ENCODE results near the gene LUC7L3.
A peak's percentile ranks its signal among the peaks of the same experiment; 100 is the strongest.
"Not testable (repeated sequence)": the region's sequence is repeated elsewhere in the genome, so short reads cannot be mapped to it uniquely, and the experiment has no call there.

Gene LUC7L3

DNA sequence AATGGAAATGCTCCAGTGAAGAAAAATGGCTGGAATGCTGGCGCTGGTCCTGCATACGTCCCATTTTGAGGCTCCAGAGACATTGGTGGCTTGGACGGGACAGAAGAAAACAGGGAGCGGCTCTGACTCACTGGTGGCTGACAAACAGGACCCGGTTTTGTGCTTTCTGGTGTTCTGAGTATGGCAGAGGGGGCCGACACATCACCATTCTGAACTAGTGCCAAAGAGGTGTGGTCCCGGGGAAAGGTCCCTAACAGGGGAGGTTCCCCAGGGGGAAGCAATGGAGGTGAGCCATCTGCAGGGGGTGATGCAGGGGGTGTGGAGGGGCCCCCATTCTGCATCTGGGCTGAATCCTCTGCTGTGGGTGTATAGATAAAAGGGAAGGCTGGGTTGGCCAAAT lies 20.0 kb upstream of the LUC7L3 start:
- no peak for TF ChIP-seq MYC (IDR thresholded peaks at IDR 0.05; ENCODE audit: low read depth, low read length)
- TF ChIP-seq, protein P1, sequence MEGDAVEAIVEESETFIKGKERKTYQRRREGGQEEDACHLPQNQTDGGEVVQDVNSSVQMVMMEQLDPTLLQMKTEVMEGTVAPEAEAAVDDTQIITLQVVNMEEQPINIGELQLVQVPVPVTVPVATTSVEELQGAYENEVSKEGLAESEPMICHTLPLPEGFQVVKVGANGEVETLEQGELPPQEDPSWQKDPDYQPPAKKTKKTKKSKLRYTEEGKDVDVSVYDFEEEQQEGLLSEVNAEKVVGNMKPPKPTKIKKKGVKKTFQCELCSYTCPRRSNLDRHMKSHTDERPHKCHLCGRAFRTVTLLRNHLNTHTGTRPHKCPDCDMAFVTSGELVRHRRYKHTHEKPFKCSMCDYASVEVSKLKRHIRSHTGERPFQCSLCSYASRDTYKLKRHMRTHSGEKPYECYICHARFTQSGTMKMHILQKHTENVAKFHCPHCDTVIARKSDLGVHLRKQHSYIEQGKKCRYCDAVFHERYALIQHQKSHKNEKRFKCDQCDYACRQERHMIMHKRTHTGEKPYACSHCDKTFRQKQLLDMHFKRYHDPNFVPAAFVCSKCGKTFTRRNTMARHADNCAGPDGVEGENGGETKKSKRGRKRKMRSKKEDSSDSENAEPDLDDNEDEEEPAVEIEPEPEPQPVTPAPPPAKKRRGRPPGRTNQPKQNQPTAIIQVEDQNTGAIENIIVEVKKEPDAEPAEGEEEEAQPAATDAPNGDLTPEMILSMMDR (IDR thresholded peaks at IDR 0.05; ENCODE audit: low read depth, low read length): no peak
- H3K4me3 ChIP-seq (ENCODE audit: low read depth, low read length): no peak overlapping the region
- DNase-seq (ENCODE audit: low read depth): no peak

DNA sequence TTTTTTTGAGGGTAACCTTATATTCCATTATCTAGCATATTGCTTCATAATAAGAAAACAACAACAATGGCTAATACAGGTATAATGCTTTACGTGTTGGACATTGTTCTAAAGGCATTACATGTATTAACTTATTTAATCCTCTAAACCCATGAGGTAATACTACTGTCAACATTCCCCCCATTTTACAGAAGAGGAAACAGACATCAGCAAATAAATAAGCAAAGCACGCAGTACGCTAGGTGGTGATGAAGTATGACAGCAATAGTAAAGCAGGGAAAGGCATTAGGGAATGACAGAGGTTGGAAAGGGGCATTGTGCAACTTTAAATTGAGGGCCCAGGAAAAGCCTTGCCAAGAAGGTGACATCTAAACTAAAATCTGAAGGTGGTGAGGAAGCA lies 16.2 kb upstream of the LUC7L3 start:
- no peak overlapping the region for H3K4me3 ChIP-seq (ENCODE audit: low read depth, low read length)
- DNase-seq (ENCODE audit: low read depth): no peak
- TF ChIP-seq, protein P1 (IDR thresholded peaks at IDR 0.05; ENCODE audit: low read depth, low read length): no peak
- TF ChIP-seq, protein P2, sequence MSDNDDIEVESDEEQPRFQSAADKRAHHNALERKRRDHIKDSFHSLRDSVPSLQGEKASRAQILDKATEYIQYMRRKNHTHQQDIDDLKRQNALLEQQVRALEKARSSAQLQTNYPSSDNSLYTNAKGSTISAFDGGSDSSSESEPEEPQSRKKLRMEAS (IDR thresholded peaks at IDR 0.05; ENCODE audit: low read depth, low read length): no peak
- TF ChIP-seq MYC (IDR thresholded peaks at IDR 0.05; ENCODE audit: low read depth, low read length) (no peak), POLR2A (IDR thresholded peaks at IDR 0.05; ENCODE audit: extremely low read depth, insufficient read length) (no peak)

DNA sequence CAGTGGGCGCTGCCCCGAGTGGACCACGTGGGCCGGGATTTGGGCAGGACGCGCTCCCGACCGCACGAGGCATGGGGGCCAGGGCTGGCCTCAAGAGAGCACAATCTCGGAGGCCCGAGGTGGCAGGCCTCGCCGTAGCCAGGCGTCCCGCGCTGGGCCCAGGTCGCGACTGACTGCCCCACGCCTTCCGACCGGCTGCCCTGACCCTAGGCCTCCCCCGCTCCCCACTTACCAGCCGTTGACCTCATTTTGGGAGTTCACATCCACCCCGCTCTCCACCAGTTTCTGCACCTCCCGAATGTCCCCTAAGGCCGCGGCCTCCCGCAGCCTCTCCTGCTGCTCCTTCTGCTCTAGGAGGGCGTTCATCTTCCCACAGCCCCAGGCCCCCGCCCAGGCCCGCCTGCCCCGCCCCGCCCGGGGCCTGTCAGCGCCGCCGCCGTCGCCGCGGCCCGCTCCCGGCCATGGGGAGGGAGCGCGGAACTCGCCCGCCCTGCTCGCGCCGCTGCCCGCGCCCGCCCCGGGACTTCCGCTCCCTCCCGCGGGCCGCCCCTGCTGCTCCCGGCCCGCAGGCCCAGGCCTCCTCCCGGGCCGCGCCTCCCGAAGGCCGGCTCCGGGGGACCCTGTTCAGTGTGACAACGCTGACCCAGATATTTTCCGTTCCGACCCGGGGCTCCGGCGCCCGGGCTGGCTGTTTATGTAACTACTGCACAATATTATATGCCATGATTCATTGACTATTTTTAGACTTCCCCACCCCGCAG lies 11.9 kb upstream of the LUC7L3 start, which contains the start of gene ANKRD40:
TSS of gene ANKRD40 (minus strand) at position 626 of the 761 bp plus-strand sequence. CDS start at position 366, 260 bp downstream.
- peak within 1 kb of the TSS; percentile 89 for H3K4me3 ChIP-seq (ENCODE audit: low read depth, low read length)
- TF ChIP-seq, protein P2 (IDR thresholded peaks at IDR 0.05; ENCODE audit: low read depth, low read length): peak; percentile 87
- peak; percentile 93 for TF ChIP-seq MYC (IDR thresholded peaks at IDR 0.05; ENCODE audit: low read depth, low read length)
- TF ChIP-seq, protein P1 (IDR thresholded peaks at IDR 0.05; ENCODE audit: low read depth, low read length): no peak
- peak; percentile 66 for TF ChIP-seq POLR2A (IDR thresholded peaks at IDR 0.05; ENCODE audit: extremely low read depth, insufficient read length)
- DNase-seq (ENCODE audit: low read depth): peak; percentile 93

DNA sequence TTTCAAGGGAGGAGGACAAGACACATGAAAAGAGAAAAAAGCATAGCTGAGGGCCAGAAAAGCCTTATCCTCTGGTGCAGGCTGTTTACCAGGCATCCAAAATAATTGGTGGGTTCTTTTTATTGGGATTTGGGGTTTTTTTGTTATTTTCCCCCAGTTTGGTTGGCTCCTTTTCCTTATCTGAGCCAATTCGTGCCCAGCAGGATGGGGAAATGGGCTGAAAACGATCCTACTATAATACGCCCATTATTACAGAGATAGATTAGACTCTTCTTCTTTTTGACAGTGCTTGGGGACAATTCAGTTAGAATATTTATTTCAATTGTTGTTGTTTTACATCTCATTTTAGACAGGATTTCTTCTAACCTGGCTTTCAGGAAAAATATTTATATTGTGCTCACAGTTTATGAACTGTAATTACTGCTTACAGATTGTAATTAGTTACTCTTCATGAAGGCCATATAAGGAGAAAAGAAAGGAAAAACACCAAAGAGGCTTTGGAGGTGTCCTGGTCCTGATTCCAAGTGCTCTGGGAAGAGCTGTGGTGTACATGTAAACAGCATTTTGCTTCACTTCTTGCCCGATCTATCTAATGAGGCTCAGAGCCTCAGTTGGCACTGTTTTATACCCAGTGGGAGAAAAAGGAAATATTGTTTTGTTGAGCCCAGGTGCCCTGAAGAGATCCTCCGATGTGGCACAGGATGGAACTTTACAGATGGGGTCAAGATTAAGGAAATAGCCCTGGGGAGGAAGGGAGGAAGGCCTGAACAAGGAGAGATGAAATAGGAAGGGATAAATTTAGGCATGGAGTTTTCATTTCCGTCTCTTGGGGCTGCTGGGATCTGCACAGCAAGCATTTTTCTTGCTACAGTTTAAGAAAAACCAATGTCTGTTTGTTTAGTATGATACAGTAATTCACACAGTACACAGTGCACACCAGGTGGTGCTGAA lies 11.1 kb upstream of the LUC7L3 start:
- peak overlapping the region; percentile 89 for H3K4me3 ChIP-seq (ENCODE audit: low read depth, low read length)
- TF ChIP-seq POLR2A (IDR thresholded peaks at IDR 0.05; ENCODE audit: extremely low read depth, insufficient read length): peak; percentile 45
- TF ChIP-seq, protein P2 (IDR thresholded peaks at IDR 0.05; ENCODE audit: low read depth, low read length): no peak
- peak; percentile 47 for DNase-seq (ENCODE audit: low read depth)

DNA sequence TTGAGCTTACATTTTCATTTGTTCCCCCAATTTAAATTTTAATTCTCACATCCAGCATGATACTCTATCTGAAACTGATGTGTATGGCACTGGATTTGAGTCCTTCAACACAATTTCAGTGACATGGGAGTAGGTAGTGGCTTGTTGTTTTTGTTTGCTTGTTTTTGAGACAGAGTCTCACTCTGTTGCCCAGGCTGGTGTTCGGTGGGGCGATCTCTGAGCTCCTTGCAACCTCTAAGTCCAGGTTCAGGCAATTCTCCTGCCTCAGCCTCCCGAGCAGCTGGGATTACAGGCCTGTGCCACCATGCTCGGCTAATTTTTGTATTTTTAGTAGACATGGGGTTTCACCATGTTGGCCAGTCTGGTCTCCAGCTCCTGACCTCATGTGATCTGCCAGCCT lies 10.3 kb upstream of the LUC7L3 start:
- DNase-seq (ENCODE audit: low read depth): not testable (repeated sequence)
- peak overlapping the region; percentile 89 for H3K4me3 ChIP-seq (ENCODE audit: low read depth, low read length)

DNA sequence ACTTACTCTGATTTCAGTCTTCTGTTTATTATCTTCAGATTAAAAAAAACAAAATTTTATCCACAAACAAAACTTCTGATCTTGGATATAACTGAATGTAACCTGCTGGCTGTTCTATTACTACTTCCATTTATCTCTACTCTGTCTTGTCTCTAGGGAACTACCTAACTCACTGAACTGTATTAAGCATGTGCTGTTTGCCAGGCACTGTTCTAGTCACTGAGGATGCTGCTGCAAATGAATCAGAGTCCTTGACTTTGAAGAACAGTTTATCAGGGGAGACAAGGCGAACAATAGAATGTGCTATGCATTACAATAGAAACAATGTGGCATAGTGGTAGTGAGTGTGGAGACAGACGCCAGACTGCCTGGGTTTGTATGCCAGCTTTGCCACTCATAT lies 9.4 kb upstream of the LUC7L3 start:
- DNase-seq (ENCODE audit: low read depth): no peak
- TF ChIP-seq MYC (IDR thresholded peaks at IDR 0.05; ENCODE audit: low read depth, low read length) (no peak), POLR2A (IDR thresholded peaks at IDR 0.05; ENCODE audit: extremely low read depth, insufficient read length) (no peak)
- TF ChIP-seq, protein P1 (IDR thresholded peaks at IDR 0.05; ENCODE audit: low read depth, low read length): no peak
- TF ChIP-seq, protein P2 (IDR thresholded peaks at IDR 0.05; ENCODE audit: low read depth, low read length): no peak
- H3K4me3 ChIP-seq (ENCODE audit: low read depth, low read length): no peak overlapping the region

Measured in NB4 (cell line).